GM19239 (cell line): ENCODE data around the gene MXI1.
"Not testable (repeated sequence)": the region's sequence is repeated elsewhere in the genome, so short reads cannot be mapped to it uniquely, and the experiment has no call there.

ENCODE experiments used
- DNase-seq: peaks from one replicate; pipeline ENCODE4 v3.0.0; 2011; ENCODE audit warnings: low spot score; ENCODE audit not compliant: insufficient read length
- FAIRE-seq: peaks from 2 replicates; lab custom pipeline; 2011; peaks lifted over from hg19 to GRCh38; lab: Jason Lieb, UNC

MXI1 gene

GRCh38 chr10:110268442-110268841, 61.0 kb downstream of the MXI1 start:
- FAIRE-seq (no peak), DNase-seq (no peak)

- no peak for DNase-seq
- no peak for FAIRE-seq
Observed at GRCh38 chr10:110268971-110269370, 61.6 kb downstream of the MXI1 start.

GRCh38 chr10:110269374-110270318, 62.2 kb downstream of the MXI1 start:
- peak; percentile 6 for DNase-seq
- FAIRE-seq = peak; percentile 33

- DNase-seq, FAIRE-seq: not testable (repeated sequence)
Observed at GRCh38 chr10:110272995-110273394, 65.6 kb downstream of the MXI1 start.

- DNase-seq (no peak), FAIRE-seq (peak; percentile 62)
Observed at GRCh38 chr10:110273474-110273873, 66.1 kb downstream of the MXI1 start.

GRCh38 chr10:110274072-110274627, 66.7 kb downstream of the MXI1 start:
- no peak for DNase-seq
- FAIRE-seq = no peak

GRCh38 chr10:110274647-110275046, 67.2 kb downstream of the MXI1 start:
- DNase-seq = no peak
- peak; percentile 72 for FAIRE-seq

- FAIRE-seq = peak; percentile 66
- DNase-seq = no peak
Observed at GRCh38 chr10:110275128-110275729, 67.8 kb downstream of the MXI1 start.

GRCh38 chr10:110276603-110277002, 69.2 kb downstream of the MXI1 start:
- DNase-seq = no peak
- no peak for FAIRE-seq

GRCh38 chr10:110277591-110277990, 70.2 kb downstream of the MXI1 start:
- FAIRE-seq = no peak
- DNase-seq = no peak

GRCh38 chr10:110278562-110279406, 71.4 kb downstream of the MXI1 start:
- no peak for DNase-seq
- peak; percentile 35 for FAIRE-seq

GRCh38 chr10:110279407-110279986, 72.1 kb downstream of the MXI1 start:
- DNase-seq (no peak), FAIRE-seq (peak; percentile 98)

- DNase-seq (no peak), FAIRE-seq (no peak)
Observed at GRCh38 chr10:110284262-110284661, 76.9 kb downstream of the MXI1 start.

GRCh38 chr10:110285501-110285900, 78.1 kb downstream of the MXI1 start:
- no peak for FAIRE-seq
- no peak for DNase-seq

- DNase-seq (no peak), FAIRE-seq (no peak)
Observed at GRCh38 chr10:110286841-110287240, 79.4 kb downstream of the MXI1 start.

GRCh38 chr10:110296966-110297365, 89.6 kb downstream of the MXI1 start:
- DNase-seq = no peak

GRCh38 chr10:110300486-110300986, 93.1 kb downstream of the MXI1 start:
- FAIRE-seq (peak; percentile 64), DNase-seq (no peak)

More at GRCh38 chr10:110296966-110297365, 89.6 kb downstream of the MXI1 start:
- no peak for FAIRE-seq

- no peak for DNase-seq
- FAIRE-seq = peak; percentile 39
Observed at GRCh38 chr10:110303681-110304080, 96.3 kb downstream of the MXI1 start.

GRCh38 chr10:110304394-110304779, 97.0 kb downstream of the MXI1 start:
- no peak for FAIRE-seq

More at GRCh38 chr10:110304394-110304779, 97.0 kb downstream of the MXI1 start:
- DNase-seq = no peak
